ENCODE measurements around the gene NRXN3. TPM values are rescaled to one million over a fixed set of nuclear protein-coding genes. Genes with fewer than 3 reads are reported as not detected.

The NRXN3 gene
- total RNA-seq, 1 experiment from 2014 or later = 1.1 TPM

- no TSS peak for BruUV-seq (replicated peaks)
- Histone ChIP-seq H3K36me3 (ENCODE audit: low read depth, low read length) (no peaks in the 10 kb centered on the region), H3K4me1 (ENCODE audit: insufficient read depth, low read length) (no peaks in the 10 kb centered on the region), H3K27ac (ENCODE audit: low read length) (no peak overlapping the region), H3K4me2 (ENCODE audit: low read length) (no peak overlapping the region), H2AFZ (ENCODE audit: low read length) (no peak overlapping the region), H3K79me2 (ENCODE audit: low read length) (no peaks in the 10 kb centered on the region), H3K4me3 (ENCODE audit: low read length) (no peak overlapping the region), H4K20me1 (ENCODE audit: low read length) (no peaks in the 10 kb centered on the region), H3K9ac (ENCODE audit: low read length) (no peak overlapping the region), H3F3A (ENCODE audit: low read length, unreplicated experiment) (no peaks in the 10 kb centered on the region), H3K9me2 (replicated peaks; ENCODE audit: low read length) (no peaks in the 10 kb centered on the region), H3K9me3 (ENCODE audit: low read length) (no peaks in the 10 kb centered on the region), H3K27me3 (ENCODE audit: low read length) (no peaks in the 10 kb centered on the region)
- DNase-seq = no peak
- ChIA-PET POLR2A (ENCODE audit: unreplicated experiment) (no interaction called here), CTCF (no interaction called here)
- no peak for ATAC-seq
- TF ChIP-seq EZH2 (IDR thresholded peaks at IDR 0.05; ENCODE audit: low read length, unreplicated experiment) (no peak), CTCF (conservative IDR thresholded peaks at IDR 0.05; ENCODE audit: low read depth, low read length) (no peak), EZH2phosphoT487 (IDR thresholded peaks at IDR 0.05; ENCODE audit: borderline replicate concordance, low read length) (no peak)
- intact Hi-C loops (cut with micrococcal nuclease) = no loop called here
Measured at GRCh38 chr14:79645753-79646362, 1475.7 kb downstream of the NRXN3 start.

DNA sequence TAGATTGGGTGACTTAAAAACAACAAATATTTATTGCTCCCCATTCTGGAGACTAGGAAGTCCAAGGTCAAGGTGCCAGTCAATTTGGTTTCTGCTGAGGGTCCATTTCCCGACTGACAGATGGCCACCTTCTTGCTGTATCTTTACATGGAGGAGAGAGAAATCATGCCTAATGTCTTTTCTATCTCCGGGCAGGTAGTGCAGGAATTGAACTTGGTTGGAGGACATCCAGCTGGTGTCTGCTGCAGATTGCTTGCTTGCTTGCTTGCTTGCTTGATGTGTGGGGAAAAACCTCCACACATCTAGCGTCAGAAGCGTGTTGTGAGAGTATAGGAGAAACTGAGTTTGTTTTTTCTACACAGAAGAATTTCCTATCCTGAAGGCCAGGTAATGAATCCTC lies 1479.7 kb downstream of the NRXN3 start:
- ChIA-PET CTCF (no interaction called here), POLR2A (ENCODE audit: unreplicated experiment) (no interaction called here)
- no peaks in the 10 kb centered on the region for H3K36me3 ChIP-seq (ENCODE audit: low read depth, low read length)
- H3K4me1 ChIP-seq (ENCODE audit: insufficient read depth, low read length) = no peaks in the 10 kb centered on the region
- H3K79me2 ChIP-seq (ENCODE audit: low read length) = no peaks in the 10 kb centered on the region
- peaks cover 4% of the 10 kb centered on the region; the same call in 1 of the 2 replicates for H3K9me3 ChIP-seq (ENCODE audit: low read length)
- TF ChIP-seq CTCF (conservative IDR thresholded peaks at IDR 0.05; ENCODE audit: low read depth, low read length) = no peak
- no peak for TF ChIP-seq EZH2phosphoT487 (IDR thresholded peaks at IDR 0.05; ENCODE audit: borderline replicate concordance, low read length)
- no peak for TF ChIP-seq EZH2 (IDR thresholded peaks at IDR 0.05; ENCODE audit: low read length, unreplicated experiment)
- no peak overlapping the region for H3K4me3 ChIP-seq (ENCODE audit: low read length)
- no peak overlapping the region for H3K27ac ChIP-seq (ENCODE audit: low read length)
- no peaks in the 10 kb centered on the region for H3K27me3 ChIP-seq (ENCODE audit: low read length)
- ATAC-seq = no peak
- H3K9me2 ChIP-seq (replicated peaks; ENCODE audit: low read length) = no peaks in the 10 kb centered on the region
- no peaks in the 10 kb centered on the region for H4K20me1 ChIP-seq (ENCODE audit: low read length)
- no peak overlapping the region for H3K9ac ChIP-seq (ENCODE audit: low read length)
- H3F3A ChIP-seq (ENCODE audit: low read length, unreplicated experiment) = no peaks in the 10 kb centered on the region
- H3K4me2 ChIP-seq (ENCODE audit: low read length) = no peak overlapping the region
- intact Hi-C loops (cut with micrococcal nuclease) = no loop called here
- no peak for DNase-seq
- no peak overlapping the region for H2AFZ ChIP-seq (ENCODE audit: low read length)
- no TSS peak for BruUV-seq (replicated peaks)

- no peak overlapping the region for H3K4me3 ChIP-seq (ENCODE audit: low read length)
- H3F3A ChIP-seq (ENCODE audit: low read length, unreplicated experiment) = no peaks in the 10 kb centered on the region
- H3K9me2 ChIP-seq (replicated peaks; ENCODE audit: low read length) = no peaks in the 10 kb centered on the region
- POLR2A ChIA-PET (ENCODE audit: unreplicated experiment) = interaction anchor here (0.5 kb wide), 1 partner anchor 20 kb away, joined by 7 read pairs; no protein-coding TSS in a partner anchor
- H3K36me3 ChIP-seq (ENCODE audit: low read depth, low read length) = no peaks in the 10 kb centered on the region
- ATAC-seq (no peak), DNase-seq (no peak)
- intact Hi-C loops (cut with micrococcal nuclease) = no loop called here
- H4K20me1 ChIP-seq (ENCODE audit: low read length) = no peaks in the 10 kb centered on the region
- H3K9ac ChIP-seq (ENCODE audit: low read length) = no peak overlapping the region
- no peak overlapping the region for H3K27ac ChIP-seq (ENCODE audit: low read length)
- peaks cover 4% of the 10 kb centered on the region; the same call in 1 of the 2 replicates for H3K9me3 ChIP-seq (ENCODE audit: low read length)
- BruUV-seq (replicated peaks) = no TSS peak
- no peaks in the 10 kb centered on the region for H3K79me2 ChIP-seq (ENCODE audit: low read length)
- H3K27me3 ChIP-seq (ENCODE audit: low read length) = no peaks in the 10 kb centered on the region
- no peaks in the 10 kb centered on the region for H3K4me1 ChIP-seq (ENCODE audit: insufficient read depth, low read length)
- H3K4me2 ChIP-seq (ENCODE audit: low read length) = no peak overlapping the region
- TF ChIP-seq CTCF (conservative IDR thresholded peaks at IDR 0.05; ENCODE audit: low read depth, low read length) (no peak), EZH2phosphoT487 (IDR thresholded peaks at IDR 0.05; ENCODE audit: borderline replicate concordance, low read length) (no peak), EZH2 (IDR thresholded peaks at IDR 0.05; ENCODE audit: low read length, unreplicated experiment) (no peak)
- no peak overlapping the region for H2AFZ ChIP-seq (ENCODE audit: low read length)
- CTCF ChIA-PET = no interaction called here
Measured at GRCh38 chr14:79652513-79653307, 1482.5 kb downstream of the NRXN3 start.
